Measurements from ENCODE around the gene NKAIN4.

DNA sequence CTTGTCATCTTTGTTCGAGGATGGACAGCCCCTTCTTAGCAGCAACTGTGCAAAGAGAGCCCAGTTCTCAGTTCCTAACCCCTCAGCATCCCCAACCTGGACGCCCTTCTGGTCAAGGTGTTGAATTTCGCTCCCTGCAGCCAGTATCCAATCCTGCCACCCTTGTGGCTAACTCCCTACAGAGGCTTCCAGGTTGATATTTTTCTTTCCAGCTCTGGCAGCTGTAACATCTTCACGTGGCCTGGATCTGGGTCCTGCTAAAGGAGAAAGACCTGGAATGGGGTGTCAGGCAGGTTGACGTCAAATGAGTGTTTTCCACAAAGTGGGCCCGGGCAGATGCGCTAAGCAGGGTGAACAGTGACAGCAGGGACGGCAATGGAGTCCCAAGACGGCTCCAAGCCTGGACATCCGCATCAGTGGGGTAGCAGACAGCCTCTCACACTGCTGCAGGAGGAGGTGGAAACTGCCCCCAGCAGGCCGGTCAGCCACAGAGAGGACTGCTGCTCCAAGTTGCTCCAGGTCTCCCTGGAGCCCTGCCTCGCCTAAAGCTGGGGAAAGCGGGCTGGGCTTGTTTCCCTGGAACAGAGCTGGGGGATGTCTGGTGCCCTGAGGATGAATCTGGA lies 37.3 kb downstream of the NKAIN4 start:
- TF ChIP-seq CTCF (IDR thresholded peaks at IDR 0.05; ENCODE audit: poor library complexity) (no peak), EZH2 (IDR thresholded peaks at IDR 0.05; ENCODE audit: borderline replicate concordance) (no peak), EZH2phosphoT487 (IDR thresholded peaks at IDR 0.05; ENCODE audit: low read depth, severe bottlenecking, unreplicated experiment) (no peak)
